ENCODE results near the gene ZMYND8.
"Not testable (repeated sequence)": the region's sequence is repeated elsewhere in the genome, so short reads cannot be mapped to it uniquely, and the experiment has no call there.

ZMYND8 gene

DNA sequence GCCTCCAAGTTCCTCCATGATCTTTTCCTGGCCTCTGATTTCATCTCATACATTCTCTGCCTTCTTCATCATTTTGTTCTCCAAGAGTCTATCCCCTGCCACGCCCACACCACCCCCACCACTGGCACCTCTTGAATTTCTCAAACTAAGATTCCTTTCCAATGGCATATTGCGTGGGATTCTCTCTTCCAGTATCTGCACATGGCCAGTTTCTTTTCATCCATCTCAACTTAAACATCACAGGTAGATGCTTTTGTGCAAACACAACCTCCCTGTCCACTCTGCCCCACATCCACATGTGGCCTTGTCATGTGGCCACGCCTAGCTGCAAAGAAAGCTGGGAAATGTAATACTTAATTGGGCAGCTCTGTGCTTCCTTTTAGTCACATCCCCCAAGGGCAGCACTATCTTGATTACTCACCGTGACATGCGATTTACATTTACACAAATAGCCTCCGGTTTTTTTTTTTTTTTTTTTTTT lies 33.4 kb upstream of the ZMYND8 start:
- Histone ChIP-seq H3K4me1 (ENCODE audit: control insufficient read depth, insufficient read depth, low read length) (no peaks in the 10 kb centered on the region), H3K36me3 (ENCODE audit: control insufficient read depth, insufficient read depth, low read length) (no peaks in the 10 kb centered on the region), H3K4me3 (ENCODE audit: low read depth, low read length) (no peak overlapping the region), H3K27ac (ENCODE audit: low read depth, low read length) (no peak overlapping the region), H3K9me3 (ENCODE audit: control insufficient read depth, insufficient read depth, low read depth, low read length) (peaks cover 5% of the 10 kb centered on the region; the same call in 1 of the 2 replicates), H3K9ac (ENCODE audit: low read length) (no peak overlapping the region), H3K27me3 (ENCODE audit: control insufficient read depth, insufficient read depth, low read length) (no peaks in the 10 kb centered on the region)

DNA sequence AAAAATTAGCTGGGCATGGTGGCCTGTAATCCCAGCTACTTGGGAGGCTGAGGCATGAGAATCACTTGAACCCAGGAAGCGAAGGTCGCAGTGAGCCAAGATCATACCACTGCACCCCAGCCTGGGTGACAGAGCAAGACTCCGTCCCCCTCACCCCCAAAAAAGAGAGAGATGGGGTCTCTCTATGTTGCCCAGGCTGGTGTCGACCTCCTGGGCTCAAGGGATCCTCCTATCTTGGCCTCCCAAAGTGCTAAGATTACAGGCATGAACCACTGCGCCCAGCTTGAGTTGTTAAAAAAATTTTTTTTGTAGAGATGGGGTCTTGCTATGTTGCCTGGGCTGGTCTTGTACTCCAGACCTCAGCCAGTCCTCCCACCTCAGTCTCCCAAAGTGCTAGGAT lies 29.5 kb upstream of the ZMYND8 start:
- not testable (repeated sequence) for H3K4me1 ChIP-seq (ENCODE audit: control insufficient read depth, insufficient read depth, low read length); H3K4me3 ChIP-seq (ENCODE audit: low read depth, low read length); H3K27me3 ChIP-seq (ENCODE audit: control insufficient read depth, insufficient read depth, low read length); H3K27ac ChIP-seq (ENCODE audit: low read depth, low read length); H3K9me3 ChIP-seq (ENCODE audit: control insufficient read depth, insufficient read depth, low read depth, low read length); H3K36me3 ChIP-seq (ENCODE audit: control insufficient read depth, insufficient read depth, low read length); H3K9ac ChIP-seq (ENCODE audit: low read length)

DNA sequence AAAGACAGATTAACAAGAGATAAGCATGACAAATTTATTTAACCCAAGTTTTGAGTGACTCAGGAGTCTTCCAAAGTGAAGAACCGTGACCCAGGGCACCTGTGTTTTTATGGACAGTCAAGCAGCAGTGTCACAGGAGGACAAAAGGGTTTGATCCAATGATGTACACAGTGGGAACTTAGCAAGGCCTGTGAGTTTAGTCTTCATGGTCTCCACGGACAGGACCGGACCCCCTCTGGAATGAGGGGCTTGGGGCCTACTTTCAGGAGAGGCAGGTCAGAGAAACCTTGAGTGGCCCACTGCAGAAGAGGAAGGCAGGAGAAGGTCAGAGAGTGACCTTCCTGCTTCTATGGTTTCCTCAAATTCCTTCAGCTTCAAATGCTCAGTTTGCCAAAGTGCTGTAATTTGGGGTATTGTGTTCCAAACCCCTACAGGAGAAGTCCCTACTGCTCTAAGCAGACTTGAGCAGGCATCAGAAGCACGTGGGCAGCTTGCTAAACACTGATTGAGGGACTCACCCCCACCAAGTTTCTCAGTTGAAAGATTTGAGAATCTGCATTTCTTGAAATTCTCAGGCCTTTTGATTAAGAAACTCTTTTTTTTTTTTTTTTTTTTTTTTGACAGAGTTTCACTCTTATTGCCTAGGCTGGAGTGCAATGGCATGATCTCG lies 26.4 kb upstream of the ZMYND8 start:
- H3K9ac ChIP-seq (ENCODE audit: low read length) = no peak overlapping the region
- no peak overlapping the region for H3K27ac ChIP-seq (ENCODE audit: low read depth, low read length)
- no peaks in the 10 kb centered on the region for H3K36me3 ChIP-seq (ENCODE audit: control insufficient read depth, insufficient read depth, low read length)

GRCh38 chr20:47380481-47380880 lies 24.0 kb upstream of the ZMYND8 start:
- no peaks in the 10 kb centered on the region for H3K9me3 ChIP-seq (ENCODE audit: control insufficient read depth, insufficient read depth, low read depth, low read length)
- no peaks in the 10 kb centered on the region for H3K27me3 ChIP-seq (ENCODE audit: control insufficient read depth, insufficient read depth, low read length)
- H3K4me3 ChIP-seq (ENCODE audit: low read depth, low read length) = no peak overlapping the region
- no peak overlapping the region for H3K9ac ChIP-seq (ENCODE audit: low read length)
- H3K36me3 ChIP-seq (ENCODE audit: control insufficient read depth, insufficient read depth, low read length) = no peaks in the 10 kb centered on the region
- H3K27ac ChIP-seq (ENCODE audit: low read depth, low read length) = no peak overlapping the region
- H3K4me1 ChIP-seq (ENCODE audit: control insufficient read depth, insufficient read depth, low read length) = peaks cover 7% of the 10 kb centered on the region

More for the DNA sequence above, 26.4 kb upstream of the ZMYND8 start:
- Histone ChIP-seq H3K4me1 (ENCODE audit: control insufficient read depth, insufficient read depth, low read length) (peaks cover 7% of the 10 kb centered on the region), H3K9me3 (ENCODE audit: control insufficient read depth, insufficient read depth, low read depth, low read length) (no peaks in the 10 kb centered on the region), H3K4me3 (ENCODE audit: low read depth, low read length) (no peak overlapping the region), H3K27me3 (ENCODE audit: control insufficient read depth, insufficient read depth, low read length) (no peaks in the 10 kb centered on the region)

- H3K9ac ChIP-seq (ENCODE audit: low read length) = no peak overlapping the region
- no peaks in the 10 kb centered on the region for H3K9me3 ChIP-seq (ENCODE audit: control insufficient read depth, insufficient read depth, low read depth, low read length)
- no peak overlapping the region for H3K4me3 ChIP-seq (ENCODE audit: low read depth, low read length)
- H3K36me3 ChIP-seq (ENCODE audit: control insufficient read depth, insufficient read depth, low read length) = no peaks in the 10 kb centered on the region
- H3K27ac ChIP-seq (ENCODE audit: low read depth, low read length) = no peak overlapping the region
- H3K4me1 ChIP-seq (ENCODE audit: control insufficient read depth, insufficient read depth, low read length) = peaks cover 7% of the 10 kb centered on the region
- no peaks in the 10 kb centered on the region for H3K27me3 ChIP-seq (ENCODE audit: control insufficient read depth, insufficient read depth, low read length)
These were observed 23.1 kb upstream of the ZMYND8 start for GRCh38 chr20:47379433-47380150.

DNA sequence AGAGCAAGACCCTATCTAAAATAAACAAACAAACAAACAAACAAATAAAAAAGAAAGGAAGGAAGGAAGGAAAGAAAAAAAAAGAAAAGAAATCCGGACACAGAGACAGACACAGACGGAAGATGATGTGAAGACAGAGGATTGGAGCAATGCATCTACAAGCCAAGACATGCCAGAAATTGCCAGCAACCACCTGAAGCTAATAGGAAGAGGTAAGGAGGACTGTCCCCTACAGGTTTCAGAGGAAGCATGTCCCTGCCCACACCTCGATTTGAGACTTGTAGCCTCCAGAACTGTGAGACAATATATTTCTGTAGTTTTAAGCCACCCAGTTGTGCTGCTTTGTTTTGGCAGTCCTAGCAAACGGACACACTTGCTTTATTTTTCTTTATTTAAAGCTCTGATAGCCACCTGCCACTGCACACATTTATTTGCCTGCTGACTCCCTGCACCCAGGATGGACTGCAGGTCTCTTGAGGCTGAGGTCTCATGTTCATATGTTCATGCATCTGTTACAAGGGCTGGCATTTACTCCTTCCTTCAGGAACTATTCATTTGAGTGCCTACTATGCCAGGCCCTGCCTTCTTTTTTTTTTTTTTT lies 20.7 kb upstream of the ZMYND8 start:
- Histone ChIP-seq H3K27me3 (ENCODE audit: control insufficient read depth, insufficient read depth, low read length) (no peaks in the 10 kb centered on the region), H3K4me1 (ENCODE audit: control insufficient read depth, insufficient read depth, low read length) (peaks cover 11% of the 10 kb centered on the region), H3K27ac (ENCODE audit: low read depth, low read length) (no peak overlapping the region), H3K9me3 (ENCODE audit: control insufficient read depth, insufficient read depth, low read depth, low read length) (no peaks in the 10 kb centered on the region), H3K4me3 (ENCODE audit: low read depth, low read length) (no peak overlapping the region), H3K9ac (ENCODE audit: low read length) (peak overlapping the region; percentile 30), H3K36me3 (ENCODE audit: control insufficient read depth, insufficient read depth, low read length) (no peaks in the 10 kb centered on the region)

DNA sequence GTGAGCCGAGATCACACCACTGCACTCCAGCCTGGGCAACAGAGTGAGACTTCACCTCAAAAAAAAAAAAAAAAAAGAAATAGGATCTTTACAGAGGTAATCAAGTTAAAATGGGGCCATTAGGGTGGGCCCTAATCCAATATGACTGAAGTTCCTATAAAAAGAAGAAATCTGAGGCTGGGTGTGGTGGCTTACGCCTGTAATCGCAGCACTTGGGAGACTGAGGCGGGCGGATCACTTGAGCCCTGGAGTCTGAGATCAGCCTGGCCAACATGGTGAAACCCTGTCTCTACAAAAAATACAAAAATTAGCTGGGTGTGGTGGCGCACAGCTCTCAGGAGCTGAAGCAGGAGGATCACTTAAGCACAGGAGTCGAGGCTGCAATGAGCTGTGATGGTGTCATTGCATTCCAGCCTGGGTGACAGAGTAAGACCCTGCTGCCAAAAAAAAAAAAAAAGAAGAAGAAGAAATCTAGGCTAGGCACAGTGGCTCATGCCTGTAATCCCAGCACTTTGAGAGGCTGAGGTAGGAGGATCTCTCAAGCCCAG lies 19.7 kb upstream of the ZMYND8 start:
- not testable (repeated sequence) for H3K9ac ChIP-seq (ENCODE audit: low read length); H3K36me3 ChIP-seq (ENCODE audit: control insufficient read depth, insufficient read depth, low read length); H3K4me3 ChIP-seq (ENCODE audit: low read depth, low read length); H3K27me3 ChIP-seq (ENCODE audit: control insufficient read depth, insufficient read depth, low read length); H3K9me3 ChIP-seq (ENCODE audit: control insufficient read depth, insufficient read depth, low read depth, low read length); H3K27ac ChIP-seq (ENCODE audit: low read depth, low read length)
- peaks cover 19% of the 10 kb centered on the region for H3K4me1 ChIP-seq (ENCODE audit: control insufficient read depth, insufficient read depth, low read length)

DNA sequence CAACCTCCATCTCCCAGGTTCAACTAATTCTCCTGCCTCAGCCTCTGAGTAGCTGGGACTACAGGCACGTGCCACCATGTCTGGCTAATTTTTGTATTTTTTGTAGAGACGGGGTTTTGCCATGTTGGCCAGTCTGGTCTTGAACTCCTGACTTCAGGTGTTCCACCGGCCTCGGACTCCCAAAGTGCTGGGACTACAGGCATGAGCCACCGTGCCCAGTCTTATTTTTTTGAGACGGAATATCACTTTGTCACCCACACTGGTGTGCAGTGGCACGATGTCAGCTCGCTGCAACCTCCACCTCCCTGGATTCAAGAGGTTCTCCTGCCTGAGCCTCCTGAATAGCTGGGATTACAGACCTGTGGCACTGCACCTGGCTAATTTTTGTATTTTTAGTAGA lies 17.6 kb upstream of the ZMYND8 start:
- peaks cover 26% of the 10 kb centered on the region for H3K4me1 ChIP-seq (ENCODE audit: control insufficient read depth, insufficient read depth, low read length)
- not testable (repeated sequence) for H3K27ac ChIP-seq (ENCODE audit: low read depth, low read length); H3K9me3 ChIP-seq (ENCODE audit: control insufficient read depth, insufficient read depth, low read depth, low read length); H3K27me3 ChIP-seq (ENCODE audit: control insufficient read depth, insufficient read depth, low read length); H3K36me3 ChIP-seq (ENCODE audit: control insufficient read depth, insufficient read depth, low read length); H3K9ac ChIP-seq (ENCODE audit: low read length); H3K4me3 ChIP-seq (ENCODE audit: low read depth, low read length)

GRCh38 chr20:47373206-47373733 lies 16.8 kb upstream of the ZMYND8 start:
- Histone ChIP-seq H3K27me3 (ENCODE audit: control insufficient read depth, insufficient read depth, low read length) (no peaks in the 10 kb centered on the region), H3K9me3 (ENCODE audit: control insufficient read depth, insufficient read depth, low read depth, low read length) (no peaks in the 10 kb centered on the region), H3K27ac (ENCODE audit: low read depth, low read length) (no peak overlapping the region), H3K4me3 (ENCODE audit: low read depth, low read length) (no peak overlapping the region), H3K36me3 (ENCODE audit: control insufficient read depth, insufficient read depth, low read length) (no peaks in the 10 kb centered on the region), H3K9ac (ENCODE audit: low read length) (no peak overlapping the region), H3K4me1 (ENCODE audit: control insufficient read depth, insufficient read depth, low read length) (peaks cover 32% of the 10 kb centered on the region)

GRCh38 chr20:47370850-47371782 lies 14.6 kb upstream of the ZMYND8 start:
- Histone ChIP-seq H3K9me3 (ENCODE audit: control insufficient read depth, insufficient read depth, low read depth, low read length) (no peaks in the 10 kb centered on the region), H3K4me3 (ENCODE audit: low read depth, low read length) (no peak overlapping the region), H3K9ac (ENCODE audit: low read length) (peak overlapping the region; percentile 52), H3K36me3 (ENCODE audit: control insufficient read depth, insufficient read depth, low read length) (peaks cover 6% of the 10 kb centered on the region; the same call in 1 of the 2 replicates), H3K4me1 (ENCODE audit: control insufficient read depth, insufficient read depth, low read length) (peaks cover 35% of the 10 kb centered on the region), H3K27ac (ENCODE audit: low read depth, low read length) (peak overlapping the region; percentile 34; the same call in 1 of the 2 replicates), H3K27me3 (ENCODE audit: control insufficient read depth, insufficient read depth, low read length) (no peaks in the 10 kb centered on the region)

All from HUES6 (cell line).